Heart right ventricle (tissue), 16 donors: ENCODE measurements around the gene GSDME. TPM values are rescaled to one million over a fixed set of nuclear protein-coding genes. Genes with fewer than 3 reads are reported as not detected.

Source experiments
- ATAC-seq, 8 donors: fragments of 200-7000 bp; cut with Tn5 transposase; one replicate each; pipeline ENCODE4 v1.9.1; 2020; ENCODE audit warnings: mild to moderate bottlenecking in 8 of 8, moderate library complexity in 8 of 8, moderate number of reproducible peaks in 1 of 8
- DNase-seq, 2 donors: peaks; one replicate each; pipeline ENCODE4 v3.0.0-alpha.2; 2020
- H3K27ac ChIP-seq, 10 donors: fragments of 200-600 bp; sonication (generic) in 2 of 10; one replicate each; pipeline versions ENCODE4 v1.5.0 to v1.8.0; 2020 to 2022; ENCODE audit warnings: mild to moderate bottlenecking in 3 of 10
- H3K27me3 ChIP-seq, 7 donors: fragments of 200-600 bp; one replicate each; pipeline ENCODE4 v1.8.0; 2021 to 2022; ENCODE audit warnings: mild to moderate bottlenecking in 2 of 7
- H3K36me3 ChIP-seq, 9 donors: fragments of 200-600 bp; sonication (generic) in 1 of 9; one replicate each; pipeline versions ENCODE4 v1.5.0 to v1.8.0; 2020 to 2022; ENCODE audit warnings: mild to moderate bottlenecking in 2 of 9
- H3K4me1 ChIP-seq, 9 donors: fragments of 200-600 bp; sonication (generic) in 1 of 9; one replicate each; pipeline versions ENCODE4 v1.5.0 to v1.8.0; 2020 to 2022; ENCODE audit warnings: mild to moderate bottlenecking in 4 of 9
- H3K4me3 ChIP-seq, 10 donors: fragments of 200-600 bp; sonication (generic) in 2 of 10; one replicate each; pipeline versions ENCODE4 v1.5.0 to v1.8.0; 2020 to 2022; ENCODE audit warnings: mild to moderate bottlenecking in 7 of 10, moderate library complexity in 2 of 10
- H3K9me3 ChIP-seq, 11 donors: fragments of 200-600 bp in 10 of 11; sonication (generic) in 2 of 11; one replicate each; pipeline versions ENCODE4 v1.5.0 to v1.8.0; 2013 to 2022; ENCODE audit warnings: mild to moderate bottlenecking in 2 of 11, control low read depth in 1 of 11, moderate library complexity in 1 of 11
- CTCF ChIP-seq, 9 donors: fragments of 200-600 bp; sonication (generic) in 2 of 9; IDR thresholded peaks; one replicate each; pipeline versions ENCODE4 v1.5.0 to v1.8.0; 2021 to 2022; ENCODE audit warnings: antibody characterized with exemption in 9 of 9, mild to moderate bottlenecking in 5 of 9, moderate library complexity in 1 of 9
- WGBS, 2 donors: extraction: QIAGEN DNeasy Blood & Tissue Kit; methylation state at CpG; one replicate each; pipeline ENCODE4 v1.1.7; 2013; ENCODE audit warnings: inconsistent platforms in 1 of 2; 5-methylcytosine and 5-hydroxymethylcytosine counted together
- intact Hi-C, 10 donors: fragments of 100-400 bp; cut with DNase I; formaldehyde crosslinking; loops; one replicate each; pipeline versions ENCODE4 v1.11.1 to v1.14.2; 2022
- polyA plus RNA-seq, 2 donors: library from polyadenylated mRNA; stranded (reverse); fragments of 200-250 nt; gene quantifications; one replicate each; pipeline ENCODE4 v1.2.3, GENCODE V29; 2013
- total RNA-seq, 10 donors: library from RNA; stranded (reverse); fragmentation: NEBNext Ultra II Directional in 3 of 10; extraction: Animal tissue kit (Norgen Biotek cat#: 25700) in 3 of 10; gene quantifications; one replicate each; pipeline versions ENCODE4 v1.2.1 to v1.2.4, GENCODE V29; 2021 to 2023
- donor health status: Arrhythmogenic right ventricular cardiomyopathy.
- donor health status: ischemic (EF 13 %, LVEDD 7.1; RV severe dilation, severe dysfunction).
- donor health status: healthy with polysubstance abuse.
- donor health status: DM: no; HTN: yes; CAD: no.
- donor health status: DM: no; HTN: no; CAD: no.
- donor health status: ischemic (EF 25% LVEDD 6.9; RV normal size, moderate dysfunction).
- donor health status: ischemic (EF 25% LVEDD 5.7; RV mildly dilated, moderate dysfunction).
- donor health status: healthy.
- donor health status: DM: yes; HTN: yes; CAD: no.
- donor health status: Ischemic cardiomyopathy.
- donor health status: ischemic (EF 35%, LVEDD 5.7; RV mildly dilated, moderate dysfunction).
- donor health status: nonischemic (EF 11% LVEDD 7.7; RV severe dilation, severe dysfunction).
- donor health status: DM: yes; HTN: yes; CAD: no.
- donor health status: PGD.
- donor health status: ischemic (EF 29% LVEDD 5.4; RV normal size, mild dysfunction).
- donor health status: nonischemic (EF 23%, LVEDD 6.1; RV moderate dilation, normal function).

GSDME gene
- total and polyA plus RNA-seq, 12 donors: 2.8 to 11.9 (median 5.8) TPM

- TF ChIP-seq CTCF (IDR thresholded peaks at IDR 0.05): no peak
- ATAC-seq: peak in 1 of 8 donors; percentile 51
Measured at GRCh38 chr7:24701261-24702235, 55.7 kb downstream of the GSDME start.

GRCh38 chr7:24700521-24701260, 56.6 kb downstream of the GSDME start:
- H3K9me3 ChIP-seq: no peaks in the 10 kb centered on the region
- peaks cover 2 to 62% (median 31%) of the 10 kb centered on the region in 9 donors for H3K4me1 ChIP-seq
- no peak overlapping the region for H3K27ac ChIP-seq
- H3K36me3 ChIP-seq: peaks cover 0 to 3% (median 0%) of the 10 kb centered on the region in 9 donors
- ATAC-seq (no peak), DNase-seq (no peak)
- WGBS, 2 donors: 43 to 48% methylated on average over 9 of the region's 9 CpGs
- no peak overlapping the region for H3K4me3 ChIP-seq
- TF ChIP-seq CTCF (IDR thresholded peaks at IDR 0.05): no peak
- H3K27me3 ChIP-seq: no peaks in the 10 kb centered on the region
- intact Hi-C loops: no loop called here

More at GRCh38 chr7:24701261-24702235, 55.7 kb downstream of the GSDME start:
- Histone ChIP-seq H3K27ac (no peak overlapping the region), H3K4me3 (no peak overlapping the region), H3K27me3 (no peaks in the 10 kb centered on the region), H3K9me3 (no peaks in the 10 kb centered on the region), H3K36me3 (peaks cover 0 to 3% (median 0%) of the 10 kb centered on the region in 9 donors), H3K4me1 (peaks cover 2 to 65% (median 31%) of the 10 kb centered on the region in 9 donors)
- intact Hi-C loops: no loop called here
- 36 to 53% methylated on average over 4 of the region's 4 CpGs for WGBS, 2 donors
- DNase-seq: no peak

- Histone ChIP-seq H3K27ac (no peak overlapping the region), H3K36me3 (peaks cover 0 to 3% (median 0%) of the 10 kb centered on the region in 9 donors), H3K4me3 (no peak overlapping the region), H3K4me1 (peaks cover 0 to 42% (median 21%) of the 10 kb centered on the region in 9 donors), H3K9me3 (no peaks in the 10 kb centered on the region), H3K27me3 (no peaks in the 10 kb centered on the region)
- DNase-seq: no peak
- 75 to 76% methylated on average over 7 of the region's 7 CpGs for WGBS, 2 donors
- no peak for TF ChIP-seq CTCF (IDR thresholded peaks at IDR 0.05)
- intact Hi-C loops: no loop called here
- no peak for ATAC-seq
Measured at GRCh38 chr7:24698531-24699266, 58.6 kb downstream of the GSDME start.

- H3K4me3 ChIP-seq: no peak overlapping the region
- H3K9me3 ChIP-seq: no peaks in the 10 kb centered on the region
- no peak for DNase-seq
- ATAC-seq: no peak
- intact Hi-C loops: no loop called here
- H3K36me3 ChIP-seq: peaks cover 0 to 3% (median 0%) of the 10 kb centered on the region in 9 donors
- no peaks in the 10 kb centered on the region for H3K27me3 ChIP-seq
- TF ChIP-seq CTCF (IDR thresholded peaks at IDR 0.05): no peak
- H3K27ac ChIP-seq: no peak overlapping the region
- H3K4me1 ChIP-seq: peaks cover 0 to 30% (median 13%) of the 10 kb centered on the region in 9 donors
- WGBS, 2 donors: 89 to 96% methylated on average over 4 of the region's 4 CpGs
Measured at GRCh38 chr7:24697416-24697815, 59.8 kb downstream of the GSDME start.
